IPS-20b (cell line): ENCODE data around the gene COL28A1.

Experiments
- H3K27ac ChIP-seq: one replicate; pipeline ENCODE4 v1.5.1; 2013; ENCODE audit warnings: low read length
- H3K27me3 ChIP-seq: 2 replicates; pipeline ENCODE4 v1.6.1; 2013; ENCODE audit warnings: mild to moderate bottlenecking, low read length, inconsistent platforms; ENCODE audit not compliant: insufficient read depth
- H3K36me3 ChIP-seq: 2 replicates; pipeline ENCODE4 v1.6.1; 2013; ENCODE audit warnings: low read depth, mild to moderate bottlenecking, inconsistent platforms, low read length, moderate library complexity; ENCODE audit not compliant: insufficient read depth
- H3K4me1 ChIP-seq: 2 replicates; pipeline ENCODE4 v1.6.1; 2013; ENCODE audit warnings: mild to moderate bottlenecking, control low read depth, inconsistent platforms, low read length, moderate library complexity; ENCODE audit not compliant: insufficient read depth
- H3K4me3 ChIP-seq: 2 replicates; pipeline ENCODE4 v1.5.1; 2013; ENCODE audit warnings: mild to moderate bottlenecking, low read length, inconsistent platforms
- H3K9ac ChIP-seq: 2 replicates; pipeline ENCODE4 v1.6.1; 2013; ENCODE audit warnings: low read depth, mild to moderate bottlenecking, inconsistent platforms, low read length, moderate library complexity
- H3K9me3 ChIP-seq: 2 replicates; pipeline ENCODE4 v1.6.1; 2013; ENCODE audit warnings: mild to moderate bottlenecking, low read depth, low read length, inconsistent platforms; ENCODE audit not compliant: insufficient read depth

Gene COL28A1

GRCh38 chr7:7557252-7557651 is 21.6 kb upstream of the COL28A1 start:
- H3K27ac ChIP-seq = no peak overlapping the region
- H3K9ac ChIP-seq = no peak overlapping the region
- H3K9me3 ChIP-seq = no peaks in the 10 kb centered on the region
- H3K27me3 ChIP-seq = no peaks in the 10 kb centered on the region
- H3K4me3 ChIP-seq = no peak overlapping the region
- H3K4me1 ChIP-seq = no peaks in the 10 kb centered on the region
- H3K36me3 ChIP-seq = no peaks in the 10 kb centered on the region

- Histone ChIP-seq H3K27me3 (no peaks in the 10 kb centered on the region), H3K4me3 (no peak overlapping the region), H3K27ac (no peak overlapping the region), H3K9me3 (no peaks in the 10 kb centered on the region), H3K4me1 (no peaks in the 10 kb centered on the region), H3K36me3 (no peaks in the 10 kb centered on the region), H3K9ac (no peak overlapping the region)
These were observed 21.2 kb upstream of the COL28A1 start for GRCh38 chr7:7556852-7557251.

GRCh38 chr7:7554649-7555575 is 19.2 kb upstream of the COL28A1 start:
- no peak overlapping the region for H3K27ac ChIP-seq
- no peak overlapping the region for H3K9ac ChIP-seq
- H3K36me3 ChIP-seq = no peaks in the 10 kb centered on the region
- no peaks in the 10 kb centered on the region for H3K4me1 ChIP-seq
- no peak overlapping the region for H3K4me3 ChIP-seq
- H3K9me3 ChIP-seq = no peaks in the 10 kb centered on the region
- H3K27me3 ChIP-seq = no peaks in the 10 kb centered on the region

- Histone ChIP-seq H3K36me3 (no peaks in the 10 kb centered on the region), H3K9ac (no peak overlapping the region), H3K9me3 (no peaks in the 10 kb centered on the region), H3K27me3 (no peaks in the 10 kb centered on the region), H3K27ac (no peak overlapping the region), H3K4me3 (no peak overlapping the region), H3K4me1 (no peaks in the 10 kb centered on the region)
These were observed 18.4 kb upstream of the COL28A1 start for GRCh38 chr7:7554021-7554432.

GRCh38 chr7:7553386-7553785 is 17.7 kb upstream of the COL28A1 start:
- H3K27ac ChIP-seq = no peak overlapping the region
- H3K4me3 ChIP-seq = no peak overlapping the region
- H3K9ac ChIP-seq = no peak overlapping the region
- no peaks in the 10 kb centered on the region for H3K4me1 ChIP-seq
- H3K27me3 ChIP-seq = no peaks in the 10 kb centered on the region
- no peaks in the 10 kb centered on the region for H3K36me3 ChIP-seq
- H3K9me3 ChIP-seq = no peaks in the 10 kb centered on the region

GRCh38 chr7:7552199-7552598 is 16.5 kb upstream of the COL28A1 start:
- Histone ChIP-seq H3K27me3 (no peaks in the 10 kb centered on the region), H3K36me3 (no peaks in the 10 kb centered on the region), H3K27ac (no peak overlapping the region), H3K4me1 (no peaks in the 10 kb centered on the region), H3K9me3 (no peaks in the 10 kb centered on the region), H3K4me3 (no peak overlapping the region), H3K9ac (no peak overlapping the region)

- Histone ChIP-seq H3K27me3 (no peaks in the 10 kb centered on the region), H3K27ac (no peak overlapping the region), H3K9ac (no peak overlapping the region), H3K36me3 (no peaks in the 10 kb centered on the region), H3K4me3 (no peak overlapping the region), H3K4me1 (no peaks in the 10 kb centered on the region), H3K9me3 (no peaks in the 10 kb centered on the region)
These were observed 15.0 kb upstream of the COL28A1 start for GRCh38 chr7:7550663-7551062.

- no peak overlapping the region for H3K27ac ChIP-seq
- no peaks in the 10 kb centered on the region for H3K4me1 ChIP-seq
- H3K4me3 ChIP-seq = no peak overlapping the region
- H3K9me3 ChIP-seq = no peaks in the 10 kb centered on the region
- H3K36me3 ChIP-seq = no peaks in the 10 kb centered on the region
- no peak overlapping the region for H3K9ac ChIP-seq
- H3K27me3 ChIP-seq = no peaks in the 10 kb centered on the region
These were observed 12.7 kb upstream of the COL28A1 start for GRCh38 chr7:7548407-7548806.

GRCh38 chr7:7542251-7542835 is 6.7 kb upstream of the COL28A1 start:
- Histone ChIP-seq H3K9me3 (no peaks in the 10 kb centered on the region), H3K36me3 (no peaks in the 10 kb centered on the region), H3K4me3 (no peak overlapping the region), H3K4me1 (no peaks in the 10 kb centered on the region; the same call in 1 of the 2 replicates), H3K27ac (no peak overlapping the region), H3K9ac (no peak overlapping the region), H3K27me3 (no peaks in the 10 kb centered on the region)

- H3K36me3 ChIP-seq = no peaks in the 10 kb centered on the region
- H3K27me3 ChIP-seq = no peaks in the 10 kb centered on the region
- H3K4me1 ChIP-seq = no peaks in the 10 kb centered on the region; the same call in 1 of the 2 replicates
- no peak overlapping the region for H3K9ac ChIP-seq
- no peaks in the 10 kb centered on the region for H3K9me3 ChIP-seq
- no peak overlapping the region for H3K4me3 ChIP-seq
- no peak overlapping the region for H3K27ac ChIP-seq
These were observed 4.0 kb upstream of the COL28A1 start for GRCh38 chr7:7539711-7540110.

GRCh38 chr7:7539152-7539551 is 3.5 kb upstream of the COL28A1 start:
- Histone ChIP-seq H3K9me3 (no peaks in the 10 kb centered on the region), H3K4me1 (no peaks in the 10 kb centered on the region; the same call in 1 of the 2 replicates), H3K27me3 (no peaks in the 10 kb centered on the region), H3K4me3 (no peak overlapping the region), H3K27ac (no peak overlapping the region), H3K9ac (no peak overlapping the region), H3K36me3 (no peaks in the 10 kb centered on the region)

GRCh38 chr7:7537711-7538110 is 2.0 kb upstream of the COL28A1 start:
- Histone ChIP-seq H3K9ac (no peak overlapping the region), H3K27ac (no peak overlapping the region), H3K4me1 (no peaks in the 10 kb centered on the region; the same call in 1 of the 2 replicates), H3K36me3 (no peaks in the 10 kb centered on the region), H3K4me3 (no peak overlapping the region), H3K9me3 (no peaks in the 10 kb centered on the region), H3K27me3 (no peaks in the 10 kb centered on the region)
